ENCODE measurements around the gene PHOX2B. TPM values are rescaled to one million over a fixed set of nuclear protein-coding genes. Genes with fewer than 3 reads are reported as not detected.

The PHOX2B gene
- total RNA-seq, 1 experiment from 2014 or later: not detected

DNA sequence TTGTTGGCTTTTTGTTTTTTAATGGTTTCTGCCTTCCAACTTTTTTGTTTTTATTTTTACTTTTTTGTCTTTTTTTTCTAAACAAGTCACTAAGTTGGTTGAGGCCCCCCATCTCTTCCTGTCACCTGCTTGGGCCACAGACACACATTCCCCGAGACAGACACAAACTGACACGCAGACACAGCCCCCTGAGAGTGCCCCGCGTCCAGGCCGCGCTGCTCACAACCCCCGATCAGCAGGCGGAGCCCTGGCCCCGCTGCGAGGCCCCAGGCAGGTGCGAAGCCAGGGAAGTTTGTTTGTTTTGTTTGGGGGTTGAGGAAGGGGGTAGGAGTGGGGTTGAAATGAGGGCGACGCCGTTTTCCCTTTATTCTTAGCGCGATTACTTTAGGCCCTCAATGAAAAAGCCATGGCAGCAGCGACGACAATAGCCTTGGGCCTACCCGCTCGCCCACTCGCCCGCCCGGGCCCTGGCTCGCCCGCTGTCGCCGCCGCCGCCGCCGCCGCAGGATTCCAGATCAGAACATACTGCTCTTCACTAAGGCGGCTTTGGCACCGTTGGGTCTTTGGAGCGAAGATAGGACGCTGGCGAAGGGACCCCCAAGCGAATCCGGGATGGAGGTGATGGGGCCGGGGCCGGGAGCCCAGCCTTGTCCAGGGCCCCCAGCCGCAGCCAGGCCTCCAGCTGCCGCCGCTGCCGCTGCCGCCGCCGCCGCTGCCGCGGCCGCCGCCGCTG lies 3.1 kb downstream of the PHOX2B start:
- H3K4me2 ChIP-seq (ENCODE audit: low read length): no peak overlapping the region
- no peaks in the 10 kb centered on the region for H3K36me3 ChIP-seq (ENCODE audit: low read depth, low read length)
- H3K4me3 ChIP-seq (ENCODE audit: low read length): no peak overlapping the region
- H3K27me3 ChIP-seq (ENCODE audit: low read length): peaks cover 44% of the 10 kb centered on the region
- H2AFZ ChIP-seq (ENCODE audit: low read length): no peak overlapping the region
- TF ChIP-seq, protein P1, sequence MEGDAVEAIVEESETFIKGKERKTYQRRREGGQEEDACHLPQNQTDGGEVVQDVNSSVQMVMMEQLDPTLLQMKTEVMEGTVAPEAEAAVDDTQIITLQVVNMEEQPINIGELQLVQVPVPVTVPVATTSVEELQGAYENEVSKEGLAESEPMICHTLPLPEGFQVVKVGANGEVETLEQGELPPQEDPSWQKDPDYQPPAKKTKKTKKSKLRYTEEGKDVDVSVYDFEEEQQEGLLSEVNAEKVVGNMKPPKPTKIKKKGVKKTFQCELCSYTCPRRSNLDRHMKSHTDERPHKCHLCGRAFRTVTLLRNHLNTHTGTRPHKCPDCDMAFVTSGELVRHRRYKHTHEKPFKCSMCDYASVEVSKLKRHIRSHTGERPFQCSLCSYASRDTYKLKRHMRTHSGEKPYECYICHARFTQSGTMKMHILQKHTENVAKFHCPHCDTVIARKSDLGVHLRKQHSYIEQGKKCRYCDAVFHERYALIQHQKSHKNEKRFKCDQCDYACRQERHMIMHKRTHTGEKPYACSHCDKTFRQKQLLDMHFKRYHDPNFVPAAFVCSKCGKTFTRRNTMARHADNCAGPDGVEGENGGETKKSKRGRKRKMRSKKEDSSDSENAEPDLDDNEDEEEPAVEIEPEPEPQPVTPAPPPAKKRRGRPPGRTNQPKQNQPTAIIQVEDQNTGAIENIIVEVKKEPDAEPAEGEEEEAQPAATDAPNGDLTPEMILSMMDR (conservative IDR thresholded peaks at IDR 0.05; ENCODE audit: low read depth, low read length): no peak
- no peak for TF ChIP-seq EZH2 (IDR thresholded peaks at IDR 0.05; ENCODE audit: low read length, unreplicated experiment)
- TF ChIP-seq EZH2phosphoT487 (IDR thresholded peaks at IDR 0.05; ENCODE audit: borderline replicate concordance, low read length): no peak
- H3K9me2 ChIP-seq (replicated peaks; ENCODE audit: low read length): no peaks in the 10 kb centered on the region
- no peaks in the 10 kb centered on the region for H3K9me3 ChIP-seq (ENCODE audit: low read length)
- no peaks in the 10 kb centered on the region for H3F3A ChIP-seq (ENCODE audit: low read length, unreplicated experiment)
- ChIA-PET POLR2A (ENCODE audit: unreplicated experiment) (no interaction called here), CTCF (no interaction called here)
- intact Hi-C loops (cut with micrococcal nuclease): no loop called here
- no peak overlapping the region for H3K9ac ChIP-seq (ENCODE audit: low read length)
- DNase-seq (no peak), ATAC-seq (no peak)
- no peak overlapping the region for H3K27ac ChIP-seq (ENCODE audit: low read length)
- no peaks in the 10 kb centered on the region for H3K79me2 ChIP-seq (ENCODE audit: low read length)
- H3K4me1 ChIP-seq (ENCODE audit: insufficient read depth, low read length): no peaks in the 10 kb centered on the region
- no TSS peak for BruUV-seq (replicated peaks)
- no peaks in the 10 kb centered on the region for H4K20me1 ChIP-seq (ENCODE audit: low read length)

GRCh38 chr4:41744572-41745291 lies 3.8 kb downstream of the PHOX2B start:
- H2AFZ ChIP-seq (ENCODE audit: low read length): no peak overlapping the region

More at GRCh38 chr4:41744572-41745291, 3.8 kb downstream of the PHOX2B start:
- H3K4me2 ChIP-seq (ENCODE audit: low read length): no peak overlapping the region
- no TSS peak for BruUV-seq (replicated peaks)
- H3K27me3 ChIP-seq (ENCODE audit: low read length): peaks cover 36% of the 10 kb centered on the region
- no peak for DNase-seq
- H3F3A ChIP-seq (ENCODE audit: low read length, unreplicated experiment): no peaks in the 10 kb centered on the region
- no peak overlapping the region for H3K9ac ChIP-seq (ENCODE audit: low read length)
- no peaks in the 10 kb centered on the region for H3K4me1 ChIP-seq (ENCODE audit: insufficient read depth, low read length)
- no peaks in the 10 kb centered on the region for H3K9me3 ChIP-seq (ENCODE audit: low read length)
- H3K36me3 ChIP-seq (ENCODE audit: low read depth, low read length): no peaks in the 10 kb centered on the region
- H3K27ac ChIP-seq (ENCODE audit: low read length): no peak overlapping the region
- no peak overlapping the region for H3K4me3 ChIP-seq (ENCODE audit: low read length)
- TF ChIP-seq EZH2 (IDR thresholded peaks at IDR 0.05; ENCODE audit: low read length, unreplicated experiment) (no peak), EZH2phosphoT487 (IDR thresholded peaks at IDR 0.05; ENCODE audit: borderline replicate concordance, low read length) (no peak)
- TF ChIP-seq, protein P1 (conservative IDR thresholded peaks at IDR 0.05; ENCODE audit: low read depth, low read length): no peak
- no peaks in the 10 kb centered on the region for H3K9me2 ChIP-seq (replicated peaks; ENCODE audit: low read length)
- CTCF ChIA-PET: no interaction called here
- POLR2A ChIA-PET (ENCODE audit: unreplicated experiment): no interaction called here
- no peak for ATAC-seq
- no peaks in the 10 kb centered on the region for H3K79me2 ChIP-seq (ENCODE audit: low read length)
- H4K20me1 ChIP-seq (ENCODE audit: low read length): no peaks in the 10 kb centered on the region
- intact Hi-C loops (cut with micrococcal nuclease): no loop called here
